ENCODE measurements around the gene PSMC3IP. TPM values are rescaled to one million over a fixed set of nuclear protein-coding genes. Genes with fewer than 3 reads are reported as not detected.
A peak's percentile ranks its signal among the peaks of the same experiment; 100 is the strongest.
"Not testable (repeated sequence)": the region's sequence is repeated elsewhere in the genome, so short reads cannot be mapped to it uniquely, and the experiment has no call there.

The PSMC3IP gene
- total and polyA plus RNA-seq, 2 experiments from 2014 or later = 18.5 to 29.5 TPM

DNA sequence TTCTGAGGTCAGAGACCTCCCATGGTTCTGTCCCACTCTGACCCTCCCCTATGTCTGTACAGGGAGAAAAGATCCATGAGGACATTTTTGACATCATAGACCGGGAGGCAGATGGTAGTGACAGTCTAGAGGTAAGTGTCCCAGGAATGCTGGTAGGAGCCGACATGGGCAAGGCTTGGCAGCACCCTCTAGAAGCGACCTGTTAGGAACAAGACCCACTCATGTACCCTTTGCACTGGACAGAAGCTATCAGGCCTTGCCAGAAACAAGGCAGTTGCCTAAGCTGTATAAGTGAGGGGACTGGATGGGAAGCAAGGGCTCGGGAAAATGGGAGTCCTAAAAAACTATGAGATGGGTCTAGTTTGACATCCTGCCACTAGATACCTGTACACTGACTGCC is 34.5 kb upstream of the PSMC3IP start:
- H3F3A ChIP-seq (replicated peaks; ENCODE audit: low read depth) = peaks cover 11% of the 10 kb centered on the region; the same call in 1 of the 2 replicates
- no peak overlapping the region for H3K4me2 ChIP-seq
- TF ChIP-seq REST (IDR thresholded peaks at IDR 0.05; ENCODE audit: unreplicated experiment) (no peak), POLR2AphosphoS5 (IDR thresholded peaks at IDR 0.05; ENCODE audit: low read depth) (no peak)
- peaks cover 17% of the 10 kb centered on the region for H3K36me3 ChIP-seq (ENCODE audit: insufficient read depth)
- peaks cover 31% of the 10 kb centered on the region for H3K79me2 ChIP-seq (replicated peaks; ENCODE audit: insufficient read depth)
- Mint-ChIP-seq H3K4me1 (peaks cover 6% of the 10 kb centered on the region; the same call in 2 of the 3 replicates), H3K27ac (no peak overlapping the region), H3K27me3 (ENCODE audit: insufficient read depth, low read depth, poor library complexity) (peaks cover 5% of the 10 kb centered on the region), H3K4me3 (no peak overlapping the region), H3K36me3 (ENCODE audit: low read depth) (peaks cover 50% of the 10 kb centered on the region), H3K9me3 (no peaks in the 10 kb centered on the region; the same call in 2 of the 3 replicates)
- DNase-seq (ENCODE audit: low spot score) = no peak
- no peak for ATAC-seq
- H3K4me3 ChIP-seq = no peak overlapping the region
- no peak overlapping the region for H3K27ac ChIP-seq (ENCODE audit: low read depth)
- peaks cover 30% of the 10 kb centered on the region for H4K20me1 ChIP-seq (replicated peaks; ENCODE audit: insufficient read depth)
- H3K27me3 ChIP-seq (ENCODE audit: insufficient read depth) = no peaks in the 10 kb centered on the region
- H2AFZ ChIP-seq = no peak overlapping the region
- H3K4me1 ChIP-seq (ENCODE audit: insufficient read depth) = peaks cover 18% of the 10 kb centered on the region
- no peaks in the 10 kb centered on the region for H3K9me2 ChIP-seq (ENCODE audit: insufficient read depth)

DNA sequence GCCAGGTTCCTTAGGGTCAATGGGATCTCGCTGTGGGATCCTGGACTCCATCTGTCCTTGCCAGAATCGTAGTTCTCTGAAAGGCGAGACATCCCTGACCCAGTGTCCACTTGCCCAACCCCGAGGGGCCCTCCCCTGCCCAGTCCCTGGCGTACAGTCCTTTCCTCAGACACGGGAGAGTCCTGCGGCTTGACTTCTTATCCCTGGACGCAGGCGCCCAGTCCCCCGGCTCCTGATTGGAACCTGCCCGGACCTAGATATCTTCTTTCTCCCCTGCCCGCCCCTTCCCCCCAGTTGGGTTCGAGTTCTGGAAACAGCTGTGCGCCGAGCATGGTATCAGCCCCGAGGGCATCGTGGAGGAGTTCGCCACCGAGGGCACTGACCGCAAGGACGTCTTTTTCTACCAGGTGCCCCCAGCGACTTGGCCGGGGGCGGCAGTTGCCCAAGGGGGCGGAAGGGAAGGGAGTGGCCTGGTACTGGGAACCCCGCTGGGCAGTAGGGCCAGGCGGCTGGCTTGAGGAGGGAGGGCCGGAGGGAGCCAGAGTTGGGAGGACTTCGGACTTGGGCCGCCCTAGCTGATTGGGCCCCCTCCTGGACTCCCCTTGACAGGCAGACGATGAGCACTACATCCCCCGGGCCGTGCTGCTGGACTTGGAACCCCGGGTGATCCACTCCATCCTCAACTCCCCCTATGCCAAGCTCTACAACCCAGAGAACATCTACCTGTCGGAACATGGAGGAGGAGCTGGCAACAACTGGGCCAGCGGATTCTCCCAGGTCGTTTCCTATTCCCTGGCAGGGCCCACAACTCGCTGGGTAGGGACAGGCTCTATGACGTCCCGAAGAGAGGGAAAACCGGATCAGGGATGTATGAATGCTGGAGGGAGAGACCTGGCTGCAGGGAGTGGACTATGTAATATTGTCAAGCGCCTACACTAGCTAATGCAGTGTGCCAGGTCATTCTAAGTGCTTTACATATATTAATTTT is 32.6 kb upstream of the PSMC3IP start:
- not testable (repeated sequence) for H3F3A ChIP-seq (replicated peaks; ENCODE audit: low read depth); H3K9me2 ChIP-seq (ENCODE audit: insufficient read depth); H3K4me1 Mint-ChIP-seq; H3K9me3 Mint-ChIP-seq; H3K27me3 ChIP-seq (ENCODE audit: insufficient read depth); H3K27me3 Mint-ChIP-seq (ENCODE audit: insufficient read depth, low read depth, poor library complexity)
- DNase-seq (ENCODE audit: low spot score) (peak; percentile 57), ATAC-seq (peak; percentile 60)
- Histone ChIP-seq H4K20me1 (replicated peaks; ENCODE audit: insufficient read depth) (peaks cover 34% of the 10 kb centered on the region), H3K36me3 (ENCODE audit: insufficient read depth) (peaks cover 17% of the 10 kb centered on the region), H3K79me2 (replicated peaks; ENCODE audit: insufficient read depth) (peaks cover 50% of the 10 kb centered on the region), H2AFZ (peak overlapping the region; percentile 84), H3K27ac (ENCODE audit: low read depth) (peak overlapping the region; percentile 73), H3K4me3 (peak overlapping the region; percentile 99), H3K4me1 (ENCODE audit: insufficient read depth) (peaks cover 18% of the 10 kb centered on the region), H3K4me2 (peak overlapping the region; percentile 96)
- Mint-ChIP-seq H3K4me3 (peak overlapping the region; percentile 97), H3K36me3 (ENCODE audit: low read depth) (peaks cover 40% of the 10 kb centered on the region), H3K27ac (peak overlapping the region; percentile 89)

- Histone ChIP-seq H3K4me3 (peak within 1 kb of the TSS; percentile 99), H3K27ac (ENCODE audit: low read depth) (peak within 1 kb of the TSS; percentile 86), H3F3A (replicated peaks; ENCODE audit: low read depth) (peaks cover 9% of the 10 kb centered on the region; the same call in 1 of the 2 replicates), H3K79me2 (replicated peaks; ENCODE audit: insufficient read depth) (peaks cover 57% of the 10 kb centered on the region), H3K4me1 (ENCODE audit: insufficient read depth) (peaks cover 18% of the 10 kb centered on the region), H2AFZ (peak within 1 kb of the TSS; percentile 94), H3K9me2 (ENCODE audit: insufficient read depth) (no peaks in the 10 kb centered on the region), H4K20me1 (replicated peaks; ENCODE audit: insufficient read depth) (peaks cover 42% of the 10 kb centered on the region), H3K27me3 (ENCODE audit: insufficient read depth) (no peaks in the 10 kb centered on the region), H3K36me3 (ENCODE audit: insufficient read depth) (peaks cover 13% of the 10 kb centered on the region; the same call in 1 of the 2 replicates), H3K4me2 (peak within 1 kb of the TSS; percentile 100)
- ATAC-seq (peak; percentile 84), DNase-seq (ENCODE audit: low spot score) (peak; percentile 99)
- Mint-ChIP-seq H3K4me1 (peaks cover 6% of the 10 kb centered on the region; the same call in 2 of the 3 replicates), H3K27me3 (ENCODE audit: insufficient read depth, low read depth, poor library complexity) (peaks cover 6% of the 10 kb centered on the region), H3K36me3 (ENCODE audit: low read depth) (peaks cover 32% of the 10 kb centered on the region), H3K27ac (peak within 1 kb of the TSS; percentile 89), H3K9me3 (no peaks in the 10 kb centered on the region; the same call in 2 of the 3 replicates), H3K4me3 (peak within 1 kb of the TSS; percentile 97)
- TF ChIP-seq, protein P1, sequence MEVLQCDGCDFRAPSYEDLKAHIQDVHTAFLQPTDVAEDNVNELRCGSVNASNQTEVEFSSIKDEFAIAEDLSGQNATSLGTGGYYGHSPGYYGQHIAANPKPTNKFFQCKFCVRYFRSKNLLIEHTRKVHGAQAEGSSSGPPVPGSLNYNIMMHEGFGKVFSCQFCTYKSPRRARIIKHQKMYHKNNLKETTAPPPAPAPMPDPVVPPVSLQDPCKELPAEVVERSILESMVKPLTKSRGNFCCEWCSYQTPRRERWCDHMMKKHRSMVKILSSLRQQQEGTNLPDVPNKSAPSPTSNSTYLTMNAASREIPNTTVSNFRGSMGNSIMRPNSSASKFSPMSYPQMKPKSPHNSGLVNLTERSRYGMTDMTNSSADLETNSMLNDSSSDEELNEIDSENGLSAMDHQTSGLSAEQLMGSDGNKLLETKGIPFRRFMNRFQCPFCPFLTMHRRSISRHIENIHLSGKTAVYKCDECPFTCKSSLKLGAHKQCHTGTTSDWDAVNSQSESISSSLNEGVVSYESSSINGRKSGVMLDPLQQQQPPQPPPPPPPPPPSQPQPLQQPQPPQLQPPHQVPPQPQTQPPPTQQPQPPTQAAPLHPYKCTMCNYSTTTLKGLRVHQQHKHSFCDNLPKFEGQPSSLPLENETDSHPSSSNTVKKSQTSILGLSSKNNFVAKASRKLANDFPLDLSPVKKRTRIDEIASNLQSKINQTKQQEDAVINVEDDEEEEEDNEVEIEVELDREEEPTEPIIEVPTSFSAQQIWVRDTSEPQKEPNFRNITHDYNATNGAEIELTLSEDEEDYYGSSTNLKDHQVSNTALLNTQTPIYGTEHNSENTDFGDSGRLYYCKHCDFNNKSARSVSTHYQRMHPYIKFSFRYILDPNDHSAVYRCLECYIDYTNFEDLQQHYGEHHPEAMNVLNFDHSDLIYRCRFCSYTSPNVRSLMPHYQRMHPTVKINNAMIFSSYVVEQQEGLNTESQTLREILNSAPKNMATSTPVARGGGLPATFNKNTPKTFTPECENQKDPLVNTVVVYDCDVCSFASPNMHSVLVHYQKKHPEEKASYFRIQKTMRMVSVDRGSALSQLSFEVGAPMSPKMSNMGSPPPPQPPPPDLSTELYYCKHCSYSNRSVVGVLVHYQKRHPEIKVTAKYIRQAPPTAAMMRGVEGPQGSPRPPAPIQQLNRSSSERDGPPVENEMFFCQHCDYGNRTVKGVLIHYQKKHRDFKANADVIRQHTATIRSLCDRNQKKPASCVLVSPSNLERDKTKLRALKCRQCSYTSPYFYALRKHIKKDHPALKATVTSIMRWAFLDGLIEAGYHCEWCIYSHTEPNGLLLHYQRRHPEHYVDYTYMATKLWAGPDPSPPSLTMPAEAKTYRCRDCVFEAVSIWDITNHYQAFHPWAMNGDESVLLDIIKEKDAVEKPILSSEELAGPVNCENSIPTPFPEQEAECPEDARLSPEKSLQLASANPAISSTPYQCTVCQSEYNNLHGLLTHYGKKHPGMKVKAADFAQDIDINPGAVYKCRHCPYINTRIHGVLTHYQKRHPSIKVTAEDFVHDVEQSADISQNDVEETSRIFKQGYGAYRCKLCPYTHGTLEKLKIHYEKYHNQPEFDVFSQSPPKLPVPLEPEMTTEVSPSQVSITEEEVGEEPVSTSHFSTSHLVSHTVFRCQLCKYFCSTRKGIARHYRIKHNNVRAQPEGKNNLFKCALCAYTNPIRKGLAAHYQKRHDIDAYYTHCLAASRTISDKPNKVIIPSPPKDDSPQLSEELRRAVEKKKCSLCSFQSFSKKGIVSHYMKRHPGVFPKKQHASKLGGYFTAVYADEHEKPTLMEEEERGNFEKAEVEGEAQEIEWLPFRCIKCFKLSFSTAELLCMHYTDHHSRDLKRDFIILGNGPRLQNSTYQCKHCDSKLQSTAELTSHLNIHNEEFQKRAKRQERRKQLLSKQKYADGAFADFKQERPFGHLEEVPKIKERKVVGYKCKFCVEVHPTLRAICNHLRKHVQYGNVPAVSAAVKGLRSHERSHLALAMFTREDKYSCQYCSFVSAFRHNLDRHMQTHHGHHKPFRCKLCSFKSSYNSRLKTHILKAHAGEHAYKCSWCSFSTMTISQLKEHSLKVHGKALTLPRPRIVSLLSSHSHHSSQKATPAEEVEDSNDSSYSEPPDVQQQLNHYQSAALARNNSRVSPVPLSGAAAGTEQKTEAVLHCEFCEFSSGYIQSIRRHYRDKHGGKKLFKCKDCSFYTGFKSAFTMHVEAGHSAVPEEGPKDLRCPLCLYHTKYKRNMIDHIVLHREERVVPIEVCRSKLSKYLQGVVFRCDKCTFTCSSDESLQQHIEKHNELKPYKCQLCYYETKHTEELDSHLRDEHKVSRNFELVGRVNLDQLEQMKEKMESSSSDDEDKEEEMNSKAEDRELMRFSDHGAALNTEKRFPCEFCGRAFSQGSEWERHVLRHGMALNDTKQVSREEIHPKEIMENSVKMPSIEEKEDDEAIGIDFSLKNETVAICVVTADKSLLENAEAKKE (CRISPR knock-in tag; IDR thresholded peaks at IDR 0.05) = no peak
Observed at GRCh38 chr17:42609182-42609813, 31.8 kb upstream of the PSMC3IP start, which contains the start of the genes RETREG3 and TUBG1. Gene RETREG3, minus strand, starts transcription at chr17:42609374. Its CDS starts 50 bp downstream, at chr17:42609324. Gene TUBG1, plus strand, starts transcription at chr17:42609683. Its CDS starts 55 bp downstream, at chr17:42609738.
